B cell (primary cell): ENCODE results near the gene CAMK2N1. TPM values are rescaled to one million over a fixed set of nuclear protein-coding genes. Genes with fewer than 3 reads are reported as not detected.

Source experiments
- ATAC-seq: fragments of 200-7000 bp; cut with Tn5 transposase; one replicate; pipeline ENCODE4 v1.10.0; 2021; ENCODE audit warnings: low read depth, mild to moderate bottlenecking, moderate number of reproducible peaks, moderate library complexity
- CTCF ChIA-PET: fragments of 350-600 bp; sonication (Branson Sonifier 250); formaldehyde crosslinking; loops from one replicate; lab custom pipeline; 2021; ENCODE audit warnings: antibody characterized with exemption, inconsistent platforms; lab: Charles Lee
- POLR2A ChIA-PET: fragments of 350-600 bp; sonication (Branson Sonifier 250); formaldehyde crosslinking; loops from one replicate; lab custom pipeline; 2021; ENCODE audit warnings: antibody characterized with exemption; lab: Charles Lee
- DNase-seq: peaks from one replicate; pipeline ENCODE4 v3.0.0; 2013
- H2AFZ ChIP-seq: 2 replicates; pipeline ENCODE4 v1.6.1; 2012; ENCODE audit warnings: mild to moderate bottlenecking, low read depth, low read length; ENCODE audit not compliant: insufficient read depth, poor library complexity, severe bottlenecking
- H3K27ac ChIP-seq, 2 donors: 1 replicate in 1 of 2; 2 replicates in 1 of 2; pipeline ENCODE4 v1.5.1; 2012 to 2013; ENCODE audit warnings: low read length in 2 of 2, mild to moderate bottlenecking in 2 of 2, moderate library complexity in 1 of 2
- H3K27me3 ChIP-seq, 4 experiments: fragments of 200-600 bp in 1 of 4; sonication (generic) in 1 of 4; replicated peaks in 1 of 4; 1 replicate in 2 of 4; 2 replicates in 2 of 4; pipeline versions ENCODE4 v1.6.1 to v1.7.0; 2013 to 2016; ENCODE audit warnings: low read length in 3 of 4, mild to moderate bottlenecking in 2 of 4, mixed read lengths in 1 of 4, moderate library complexity in 1 of 4; ENCODE audit not compliant: insufficient read depth in 4 of 4, control insufficient read depth in 3 of 4; ENCODE audit errors: control extremely low read depth in 1 of 4
- H3K36me3 ChIP-seq, 2 experiments: replicated peaks in 1 of 2; 1 replicate in 1 of 2; 2 replicates in 1 of 2; pipeline versions ENCODE4 v1.6.1 to v1.7.1; 2013; ENCODE audit warnings: low read length in 1 of 2; ENCODE audit not compliant: insufficient read depth in 2 of 2, control insufficient read depth in 1 of 2; ENCODE audit errors: control extremely low read depth in 1 of 2, extremely low read depth in 1 of 2
- H3K4me1 ChIP-seq, 2 donors: fragments of 200-600 bp in 1 of 2; sonication (generic) in 1 of 2; 1 replicate in 1 of 2; 2 replicates in 1 of 2; pipeline versions ENCODE4 v1.5.1 to v1.6.1; 2013 to 2017; ENCODE audit warnings: low read length in 2 of 2; ENCODE audit not compliant: control insufficient read depth in 2 of 2, insufficient read depth in 2 of 2
- H3K4me2 ChIP-seq: replicated peaks from 2 replicates; pipeline ENCODE3; 2012; ENCODE audit warnings: mild to moderate bottlenecking, low read depth, low read length; ENCODE audit not compliant: poor library complexity, severe bottlenecking
- H3K4me3 ChIP-seq, 5 experiments: fragments of 200-600 bp in 1 of 5; sonication (generic) in 1 of 5; 1 replicate in 3 of 5; 2 replicates in 2 of 5; pipeline versions ENCODE4 v1.5.1 to v1.7.0; 2011 to 2016; ENCODE audit warnings: low read length in 4 of 5, mild to moderate bottlenecking in 4 of 5, low read depth in 2 of 5, control low read depth in 1 of 5, moderate library complexity in 1 of 5; ENCODE audit not compliant: insufficient read depth in 1 of 5; ENCODE audit errors: control extremely low read depth in 1 of 5, extremely low read depth in 1 of 5
- H3K79me2 ChIP-seq: fragments of 200-600 bp; sonication (generic); one replicate; pipeline ENCODE4 v1.6.0; 2016; ENCODE audit warnings: low read length; ENCODE audit not compliant: control insufficient read depth, insufficient read depth
- H3K9ac ChIP-seq: fragments of 200-600 bp; sonication (generic); 2 replicates; pipeline ENCODE4 v1.6.1; 2017; ENCODE audit warnings: mild to moderate bottlenecking, low read length, moderate library complexity
- H3K9me3 ChIP-seq, 3 donors: one replicate each; pipeline versions ENCODE4 v1.6.1 to v1.7.1; 2013; ENCODE audit warnings: low read length in 2 of 3; ENCODE audit not compliant: control insufficient read depth in 2 of 3, insufficient read depth in 1 of 3; ENCODE audit errors: control extremely low read depth in 1 of 3
- H4K20me1 ChIP-seq: 2 replicates; pipeline ENCODE4 v1.6.0; 2012; ENCODE audit warnings: mild to moderate bottlenecking, low read length; ENCODE audit not compliant: insufficient read depth, control insufficient read depth, poor library complexity, severe bottlenecking
- H3K27ac Mint-ChIP-seq: one replicate; pipeline ENCODE4 v1.8.0; 2021; ENCODE audit warnings: mixed read lengths
- H3K27me3 Mint-ChIP-seq: one replicate; pipeline ENCODE4 v1.8.0; 2021; ENCODE audit warnings: mixed read lengths
- H3K4me1 Mint-ChIP-seq: one replicate; pipeline ENCODE4 v1.8.0; 2021; ENCODE audit warnings: mixed read lengths
- H3K4me3 Mint-ChIP-seq: one replicate; pipeline ENCODE4 v1.8.0; 2021; ENCODE audit warnings: mixed read lengths
- H3K9me3 Mint-ChIP-seq: one replicate; pipeline ENCODE4 v1.8.0; 2022; ENCODE audit warnings: mixed read lengths; ENCODE audit not compliant: insufficient read depth
- CTCF ChIP-seq: fragments of 200-600 bp; IDR thresholded peaks from one replicate; pipeline ENCODE4 v1.8.0; 2022; ENCODE audit warnings: antibody characterized with exemption, mild to moderate bottlenecking
- EZH2 ChIP-seq: IDR thresholded peaks from 2 replicates; pipeline ENCODE4 v1.6.1; 2012; ENCODE audit warnings: borderline replicate concordance, low read depth, mild to moderate bottlenecking, moderate library complexity, low read length; ENCODE audit not compliant: insufficient read depth, poor library complexity, severe bottlenecking
- WGBS: methylation state at CpG from one replicate; pipeline ENCODE4 v1.1.5; 2013; ENCODE audit warnings: missing lambda C conversion rate; ENCODE audit not compliant: insufficient coverage; 5-methylcytosine and 5-hydroxymethylcytosine counted together
- intact Hi-C: fragments of 100-400 bp; cut with micrococcal nuclease; formaldehyde crosslinking; loops from one replicate; pipeline ENCODE4 v1.10.0; 2022
- polyA plus RNA-seq: library from polyadenylated mRNA; depleted of rRNA; stranded (reverse); fragments of >200 nt; gene quantifications from 2 replicates; pipeline ENCODE4 v1.2.3, GENCODE V29; 2012
- total RNA-seq, 2 donors: library from RNA; stranded (reverse); fragments of 120-200 nt in 1 of 2; gene quantifications; 1 replicate in 1 of 2; 2 replicates in 1 of 2; pipeline versions ENCODE4 v1.2.3 to v1.2.4, GENCODE V29; 2013 to 2022

CAMK2N1 gene
- total and polyA plus RNA-seq, 2 donors (not counting 1 experiment from before 2014, with no cell fraction given) = 0.49 to 6.0 TPM

GRCh38 chr1:20478057-20478635 is 7.9 kb downstream of the CAMK2N1 start:
- no peaks in the 10 kb centered on the region for H3K36me3 ChIP-seq
- intact Hi-C loops = no loop called here
- H3K79me2 ChIP-seq = no peaks in the 10 kb centered on the region
- WGBS = no CpG with 5 or more reads among the region's 5 CpGs
- no peaks in the 10 kb centered on the region for H4K20me1 ChIP-seq
- peaks cover 0 to 1% of the 10 kb centered on the region in 2 donors for H3K4me1 ChIP-seq
- H3K27ac ChIP-seq = no peak overlapping the region
- H2AFZ ChIP-seq = no peak overlapping the region
- H3K27me3 ChIP-seq = peaks cover 0 to 65% (median 14%) of the 10 kb centered on the region in 4 experiments
- CTCF ChIA-PET = interaction anchor here (0.9 kb wide), 1 partner anchor 131 kb away, joined by 3 read pairs; no protein-coding TSS in a partner anchor
- no peak overlapping the region for H3K27ac Mint-ChIP-seq
- peaks cover 4% of the 10 kb centered on the region for H3K4me1 Mint-ChIP-seq
- H3K4me3 ChIP-seq = no peak overlapping the region
- H3K9me3 Mint-ChIP-seq = no peaks in the 10 kb centered on the region
- no peak overlapping the region for H3K4me2 ChIP-seq
- peaks cover 76% of the 10 kb centered on the region for H3K27me3 Mint-ChIP-seq
- H3K4me3 Mint-ChIP-seq = no peak overlapping the region
- DNase-seq = no peak
- peaks cover 0 to 7% (median 0%) of the 10 kb centered on the region in 3 donors for H3K9me3 ChIP-seq
- H3K9ac ChIP-seq = no peak overlapping the region
- ATAC-seq = no peak
- TF ChIP-seq EZH2 (no peak), CTCF (no peak)
- POLR2A ChIA-PET = no interaction called here

GRCh38 chr1:20477348-20478056 is 8.5 kb downstream of the CAMK2N1 start:
- H3K27ac Mint-ChIP-seq = no peak overlapping the region
- H3K4me1 ChIP-seq = peaks cover 0 to 3% of the 10 kb centered on the region in 2 donors
- WGBS = 64% methylated on average over 4 of the region's 10 CpGs
- no peaks in the 10 kb centered on the region for H3K36me3 ChIP-seq
- H3K27me3 ChIP-seq = peaks cover 0 to 68% (median 16%) of the 10 kb centered on the region in 4 experiments
- POLR2A ChIA-PET = no interaction called here
- no peak overlapping the region for H2AFZ ChIP-seq
- intact Hi-C loops = no loop called here
- TF ChIP-seq EZH2 = no peak
- H3K9ac ChIP-seq = no peak overlapping the region
- H3K4me3 ChIP-seq = no peak overlapping the region
- H3K9me3 Mint-ChIP-seq = no peaks in the 10 kb centered on the region
- DNase-seq (no peak), ATAC-seq (no peak)
- H4K20me1 ChIP-seq = no peaks in the 10 kb centered on the region
- no peak overlapping the region for H3K4me3 Mint-ChIP-seq
- no peaks in the 10 kb centered on the region for H3K79me2 ChIP-seq
- CTCF ChIA-PET = no interaction called here
- peaks cover 0 to 14% (median 0%) of the 10 kb centered on the region in 3 donors for H3K9me3 ChIP-seq
- H3K4me2 ChIP-seq = no peak overlapping the region
- H3K27ac ChIP-seq = no peak overlapping the region
- peaks cover 6% of the 10 kb centered on the region for H3K4me1 Mint-ChIP-seq
- H3K27me3 Mint-ChIP-seq = peaks cover 71% of the 10 kb centered on the region
